ENCODE results near the gene NKAIN4. TPM values are rescaled to one million over a fixed set of nuclear protein-coding genes. Genes with fewer than 3 reads are reported as not detected.

NKAIN4 gene
- total and polyA plus RNA-seq, 2 donors from 2014 or later = 29.7 to 107 TPM

- Histone ChIP-seq H3K27me3 (ENCODE audit: control insufficient read depth, insufficient read depth, low read length) (no peaks in the 10 kb centered on the region), H3K36me3 (ENCODE audit: control insufficient read depth in 2 of 3, insufficient read depth in 3 of 3, low read length in 3 of 3) (no peaks in the 10 kb centered on the region), H3K4me3 (ENCODE audit: low read length in 3 of 3) (no peak within 1 kb of the TSS), H3K9ac (ENCODE audit: low read length in 3 of 3) (no peak within 1 kb of the TSS), H3K4me1 (ENCODE audit: control insufficient read depth in 2 of 3, insufficient read depth in 2 of 3, low read depth in 1 of 3, low read length in 3 of 3) (no peaks in the 10 kb centered on the region), H3K27ac (ENCODE audit: low read depth in 2 of 2, low read length in 2 of 2) (no peak within 1 kb of the TSS), H3K9me3 (ENCODE audit: control insufficient read depth in 2 of 3, insufficient read depth in 1 of 3, low read length in 3 of 3) (no peaks in the 10 kb centered on the region)
- intact Hi-C loops (cut with DNase I) = no loop called here
- DNase-seq = peak in 2 of 5 donors; percentile 69 to 79
- TF ChIP-seq, protein P1, sequence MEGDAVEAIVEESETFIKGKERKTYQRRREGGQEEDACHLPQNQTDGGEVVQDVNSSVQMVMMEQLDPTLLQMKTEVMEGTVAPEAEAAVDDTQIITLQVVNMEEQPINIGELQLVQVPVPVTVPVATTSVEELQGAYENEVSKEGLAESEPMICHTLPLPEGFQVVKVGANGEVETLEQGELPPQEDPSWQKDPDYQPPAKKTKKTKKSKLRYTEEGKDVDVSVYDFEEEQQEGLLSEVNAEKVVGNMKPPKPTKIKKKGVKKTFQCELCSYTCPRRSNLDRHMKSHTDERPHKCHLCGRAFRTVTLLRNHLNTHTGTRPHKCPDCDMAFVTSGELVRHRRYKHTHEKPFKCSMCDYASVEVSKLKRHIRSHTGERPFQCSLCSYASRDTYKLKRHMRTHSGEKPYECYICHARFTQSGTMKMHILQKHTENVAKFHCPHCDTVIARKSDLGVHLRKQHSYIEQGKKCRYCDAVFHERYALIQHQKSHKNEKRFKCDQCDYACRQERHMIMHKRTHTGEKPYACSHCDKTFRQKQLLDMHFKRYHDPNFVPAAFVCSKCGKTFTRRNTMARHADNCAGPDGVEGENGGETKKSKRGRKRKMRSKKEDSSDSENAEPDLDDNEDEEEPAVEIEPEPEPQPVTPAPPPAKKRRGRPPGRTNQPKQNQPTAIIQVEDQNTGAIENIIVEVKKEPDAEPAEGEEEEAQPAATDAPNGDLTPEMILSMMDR (IDR thresholded peaks at IDR 0.05; ENCODE audit: borderline replicate concordance, extremely low read depth, insufficient read depth) = no peak
- no peak for FAIRE-seq
Observed at GRCh38 chr20:63235399-63235983, 18.8 kb downstream of the NKAIN4 start, which contains the start of gene BIRC7. Gene BIRC7, plus strand, starts transcription at chr20:63235905. Its CDS starts 192 bp downstream, at chr20:63236097.

- no peaks in the 10 kb centered on the region for H3K36me3 ChIP-seq (ENCODE audit: control insufficient read depth in 2 of 3, insufficient read depth in 3 of 3, low read length in 3 of 3)
- FAIRE-seq (no peak), DNase-seq (peak in 3 of 5 donors; percentile 66 to 75 (median 72))
- TF ChIP-seq, protein P1 (IDR thresholded peaks at IDR 0.05; ENCODE audit: borderline replicate concordance, extremely low read depth, insufficient read depth) = peak; percentile 28
- no peak overlapping the region for H3K9ac ChIP-seq (ENCODE audit: low read length in 3 of 3)
- intact Hi-C loops (cut with DNase I) = no loop called here
- H3K27ac ChIP-seq (ENCODE audit: low read depth in 2 of 2, low read length in 2 of 2) = no peak overlapping the region
- H3K9me3 ChIP-seq (ENCODE audit: control insufficient read depth in 2 of 3, insufficient read depth in 1 of 3, low read length in 3 of 3) = no peaks in the 10 kb centered on the region
- H3K4me3 ChIP-seq (ENCODE audit: low read length in 3 of 3) = no peak overlapping the region
- H3K27me3 ChIP-seq (ENCODE audit: control insufficient read depth, insufficient read depth, low read length) = no peaks in the 10 kb centered on the region
- no peaks in the 10 kb centered on the region for H3K4me1 ChIP-seq (ENCODE audit: control insufficient read depth in 2 of 3, insufficient read depth in 2 of 3, low read depth in 1 of 3, low read length in 3 of 3)
Observed at GRCh38 chr20:63234693-63235398, 19.4 kb downstream of the NKAIN4 start.

DNA sequence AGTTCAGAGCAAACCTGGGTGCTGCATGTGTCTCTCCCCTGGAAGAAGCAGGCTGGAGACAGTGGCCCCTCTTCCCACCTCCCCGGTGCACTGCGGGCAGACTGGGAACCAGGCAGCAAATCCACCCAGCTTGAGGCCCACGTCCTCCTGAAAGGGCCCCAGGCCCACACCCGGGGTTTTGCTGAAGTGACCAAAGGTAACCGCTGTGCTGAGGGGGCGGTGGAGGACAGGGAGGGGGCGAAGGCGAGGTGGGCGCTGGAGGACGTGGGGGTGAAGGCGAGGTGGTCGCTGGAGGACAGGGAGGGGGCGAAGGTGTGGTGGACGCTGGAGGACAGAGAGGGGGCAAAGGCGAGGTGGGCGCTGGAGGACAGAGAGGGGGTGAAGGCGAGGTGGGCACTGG is 20.3 kb downstream of the NKAIN4 start:
- no peak for FAIRE-seq
- TF ChIP-seq, protein P1 (IDR thresholded peaks at IDR 0.05; ENCODE audit: borderline replicate concordance, extremely low read depth, insufficient read depth) = no peak

More for the DNA sequence above, 20.3 kb downstream of the NKAIN4 start:
- intact Hi-C loops (cut with DNase I) = no loop called here
- Histone ChIP-seq H3K36me3 (ENCODE audit: control insufficient read depth in 2 of 3, insufficient read depth in 3 of 3, low read length in 3 of 3) (no peaks in the 10 kb centered on the region), H3K27me3 (ENCODE audit: control insufficient read depth, insufficient read depth, low read length) (no peaks in the 10 kb centered on the region), H3K9me3 (ENCODE audit: control insufficient read depth in 2 of 3, insufficient read depth in 1 of 3, low read length in 3 of 3) (no peaks in the 10 kb centered on the region), H3K4me3 (ENCODE audit: low read length in 3 of 3) (no peak overlapping the region), H3K9ac (ENCODE audit: low read length in 3 of 3) (no peak overlapping the region), H3K4me1 (ENCODE audit: control insufficient read depth in 2 of 3, insufficient read depth in 2 of 3, low read depth in 1 of 3, low read length in 3 of 3) (no peaks in the 10 kb centered on the region), H3K27ac (ENCODE audit: low read depth in 2 of 2, low read length in 2 of 2) (no peak overlapping the region)
- DNase-seq = no peak

All from kidney (tissue), 14 donors.